ENCODE results near the gene CRTC3. TPM values are rescaled to one million over a fixed set of nuclear protein-coding genes. Genes with fewer than 3 reads are reported as not detected.

CRTC3 gene
- total RNA-seq, 1 experiment from 2014 or later: 45.0 TPM

GRCh38 chr15:90643301-90643632 lies 113.5 kb downstream of the CRTC3 start:
- CTCF ChIA-PET: interaction anchor here (0.6 to 0.7 kb wide), 2 partner anchors 100 to 242 kb away, joined by 3 to 5 read pairs; no protein-coding TSS in a partner anchor
- in situ Hi-C loops (cut with HindIII; ENCODE audit: low pct_unique_long_range_greater_than_20kb, low sequenced_read_pairs): no loop called here
- intact Hi-C loops (cut with micrococcal nuclease; ENCODE audit: unreplicated experiment): no loop called here
- no peaks in the 10 kb centered on the region for H3K27me3 ChIP-seq (ENCODE audit: control insufficient read depth, insufficient read depth, low read length)
- no peak overlapping the region for H3K27ac ChIP-seq (ENCODE audit: low read length)
- no peak for TF ChIP-seq SIN3A (IDR thresholded peaks at IDR 0.05; ENCODE audit: borderline replicate concordance, insufficient read depth, low read depth, low read length)
- TF ChIP-seq CTCF (IDR thresholded peaks at IDR 0.05): no peak
- no peak for TF ChIP-seq TCF7L2 (IDR thresholded peaks at IDR 0.05; ENCODE audit: low read depth, low read length)
- no peak for TF ChIP-seq REST (IDR thresholded peaks at IDR 0.05; ENCODE audit: insufficient read depth in 1 of 2, low read depth in 2 of 2, low read length in 1 of 2)
- no peak for TF ChIP-seq POLR2AphosphoS5 (IDR thresholded peaks at IDR 0.05; ENCODE audit: low read depth, low read length)
- no peaks in the 10 kb centered on the region; the same call in 1 of the 2 replicates for H3K36me3 ChIP-seq (ENCODE audit: control insufficient read depth, insufficient read depth, low read length)
- ATAC-seq (no peak), DNase-seq (ENCODE audit: low read depth, low spot score) (no peak)
- no peaks in the 10 kb centered on the region for H3K9me3 ChIP-seq (ENCODE audit: control insufficient read depth, insufficient read depth, low read depth, low read length)
- H3K4me3 ChIP-seq (ENCODE audit: low read depth in 2 of 2, low read length in 2 of 2): no peak overlapping the region
- POLR2A ChIA-PET: no interaction called here
- no TSS peak for BruUV-seq (replicated peaks)
- peaks cover 3% of the 10 kb centered on the region for H3K4me1 ChIP-seq (ENCODE audit: control insufficient read depth, insufficient read depth, low read length)

GRCh38 chr15:90644526-90644925 lies 114.8 kb downstream of the CRTC3 start:
- POLR2A ChIA-PET: no interaction called here

More at GRCh38 chr15:90644526-90644925, 114.8 kb downstream of the CRTC3 start:
- no peak overlapping the region for H3K27ac ChIP-seq (ENCODE audit: low read length)
- no peak overlapping the region for H3K4me3 ChIP-seq (ENCODE audit: low read depth in 2 of 2, low read length in 2 of 2)
- peaks cover 8% of the 10 kb centered on the region for H3K4me1 ChIP-seq (ENCODE audit: control insufficient read depth, insufficient read depth, low read length)
- intact Hi-C loops (cut with micrococcal nuclease; ENCODE audit: unreplicated experiment): no loop called here
- ATAC-seq: no peak
- no peaks in the 10 kb centered on the region; the same call in 1 of the 2 replicates for H3K36me3 ChIP-seq (ENCODE audit: control insufficient read depth, insufficient read depth, low read length)
- CTCF ChIA-PET: no interaction called here
- TF ChIP-seq TCF7L2 (IDR thresholded peaks at IDR 0.05; ENCODE audit: low read depth, low read length): no peak
- no peak for TF ChIP-seq SIN3A (IDR thresholded peaks at IDR 0.05; ENCODE audit: borderline replicate concordance, insufficient read depth, low read depth, low read length)
- no peak for TF ChIP-seq POLR2AphosphoS5 (IDR thresholded peaks at IDR 0.05; ENCODE audit: low read depth, low read length)
- no peak for TF ChIP-seq REST (IDR thresholded peaks at IDR 0.05; ENCODE audit: insufficient read depth in 1 of 2, low read depth in 2 of 2, low read length in 1 of 2)
- no peak for TF ChIP-seq CTCF (IDR thresholded peaks at IDR 0.05)
- no TSS peak for BruUV-seq (replicated peaks)
- DNase-seq (ENCODE audit: low read depth, low spot score): no peak
- in situ Hi-C loops (cut with HindIII; ENCODE audit: low pct_unique_long_range_greater_than_20kb, low sequenced_read_pairs): no loop called here
- H3K9me3 ChIP-seq (ENCODE audit: control insufficient read depth, insufficient read depth, low read depth, low read length): no peaks in the 10 kb centered on the region
- no peaks in the 10 kb centered on the region for H3K27me3 ChIP-seq (ENCODE audit: control insufficient read depth, insufficient read depth, low read length)

Measured in Panc1 (cell line).